GM18502 (cell line): ENCODE results near the gene FAM162A.
"Not testable (repeated sequence)": the region's sequence is repeated elsewhere in the genome, so short reads cannot be mapped to it uniquely, and the experiment has no call there.

Experiments
- ATAC-seq: cut with Tn5 transposase; IDR thresholded peaks from one replicate; pipeline ENCODE4 v1.9.1; 2021; ENCODE audit warnings: mild to moderate bottlenecking; ENCODE audit not compliant: unreplicated experiment, poor library complexity

The FAM162A gene

GRCh38 chr3:122383771-122384697 lies at the start of gene FAM162A:
FAM162A (plus strand) TSS chr3:122384182; CDS start chr3:122384266, 84 bp downstream.
- ATAC-seq, result peak; percentile 90

- no peak for ATAC-seq
Observed at GRCh38 chr3:122342803-122343202, 41.2 kb upstream of the FAM162A start.

GRCh38 chr3:122343654-122344053 lies 40.3 kb upstream of the FAM162A start:
- no peak for ATAC-seq

- no peak for ATAC-seq
Observed at GRCh38 chr3:122349171-122349570, 34.8 kb upstream of the FAM162A start.

GRCh38 chr3:122350814-122351418 lies 33.1 kb upstream of the FAM162A start:
- no peak for ATAC-seq

GRCh38 chr3:122351612-122352011 lies 32.4 kb upstream of the FAM162A start:
- ATAC-seq, result no peak

- no peak for ATAC-seq
Observed at GRCh38 chr3:122353215-122353614, 30.8 kb upstream of the FAM162A start.

- ATAC-seq, result no peak
Observed at GRCh38 chr3:122353893-122354401, 30.0 kb upstream of the FAM162A start.

- ATAC-seq, result no peak
Observed at GRCh38 chr3:122355612-122356011, 28.4 kb upstream of the FAM162A start.

GRCh38 chr3:122356402-122356801 lies 27.6 kb upstream of the FAM162A start:
- no peak for ATAC-seq

- no peak for ATAC-seq
Observed at GRCh38 chr3:122357828-122358702, 25.9 kb upstream of the FAM162A start.

GRCh38 chr3:122358703-122359032 lies 25.3 kb upstream of the FAM162A start:
- ATAC-seq, result no peak

- ATAC-seq, result no peak
Observed at GRCh38 chr3:122362026-122362425, 22.0 kb upstream of the FAM162A start.

GRCh38 chr3:122364490-122364889 lies 19.5 kb upstream of the FAM162A start:
- ATAC-seq, result no peak

- no peak for ATAC-seq
Observed at GRCh38 chr3:122365073-122365472, 18.9 kb upstream of the FAM162A start.

- not testable (repeated sequence) for ATAC-seq
Observed at GRCh38 chr3:122365582-122366378, 18.2 kb upstream of the FAM162A start.

- ATAC-seq, result no peak
Observed at GRCh38 chr3:122366379-122366749, 17.6 kb upstream of the FAM162A start.

GRCh38 chr3:122374034-122374433 lies 9.9 kb upstream of the FAM162A start:
- no peak for ATAC-seq

GRCh38 chr3:122377975-122378374 lies 6.0 kb upstream of the FAM162A start:
- no peak for ATAC-seq
